Hindlimb muscle (tissue), 1 donor: Measurements from ENCODE around the gene SSNA1. TPM values are rescaled to one million over a fixed set of nuclear protein-coding genes. Genes with fewer than 3 reads are reported as not detected.
"Not testable (repeated sequence)": the region's sequence is repeated elsewhere in the genome, so short reads cannot be mapped to it uniquely, and the experiment has no call there.

Experiments
- DNase-seq: peaks from one replicate; pipeline ENCODE4 v3.0.0-alpha.2; 2013
- polyA plus RNA-seq: library from polyadenylated mRNA; unstranded; fragments of 120-200 nt; gene quantifications from one replicate; pipeline ENCODE4 v1.2.1, GENCODE V29; 2013; ENCODE audit not compliant: insufficient read length

SSNA1 gene
- polyA plus RNA-seq, 1 donor, result 66.5 TPM

DNA sequence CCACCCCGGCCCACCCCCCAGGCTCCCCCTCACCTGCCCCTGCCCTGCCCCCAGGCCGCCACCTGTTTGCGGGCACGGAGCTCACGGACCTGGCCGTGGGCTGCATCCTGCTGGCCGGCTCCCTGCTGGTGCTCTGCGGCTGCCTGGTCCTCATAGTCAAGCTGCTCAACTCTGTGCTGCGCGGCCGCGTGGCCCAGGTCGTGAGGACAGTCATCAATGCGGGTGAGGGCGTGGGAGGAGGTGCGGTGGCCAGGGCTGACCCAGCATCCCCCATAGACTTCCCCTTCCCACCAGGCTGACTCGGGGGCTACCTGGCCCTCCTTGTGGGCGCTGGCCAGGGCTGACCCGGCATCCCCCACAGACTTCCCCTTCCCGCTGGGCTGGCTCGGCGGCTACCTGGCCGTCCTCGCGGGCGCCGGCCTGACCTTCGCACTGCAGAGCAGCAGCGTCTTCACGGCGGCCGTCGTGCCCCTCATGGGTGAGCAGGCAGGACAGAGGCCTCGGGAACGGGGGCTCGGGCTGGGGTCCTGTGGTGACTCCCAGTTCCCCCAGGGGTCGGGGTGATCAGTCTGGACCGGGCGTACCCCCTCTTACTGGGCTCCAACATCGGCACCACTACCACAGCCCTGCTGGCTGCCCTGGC lies 45.7 kb downstream of the SSNA1 start:
- DNase-seq, result no peak

DNA sequence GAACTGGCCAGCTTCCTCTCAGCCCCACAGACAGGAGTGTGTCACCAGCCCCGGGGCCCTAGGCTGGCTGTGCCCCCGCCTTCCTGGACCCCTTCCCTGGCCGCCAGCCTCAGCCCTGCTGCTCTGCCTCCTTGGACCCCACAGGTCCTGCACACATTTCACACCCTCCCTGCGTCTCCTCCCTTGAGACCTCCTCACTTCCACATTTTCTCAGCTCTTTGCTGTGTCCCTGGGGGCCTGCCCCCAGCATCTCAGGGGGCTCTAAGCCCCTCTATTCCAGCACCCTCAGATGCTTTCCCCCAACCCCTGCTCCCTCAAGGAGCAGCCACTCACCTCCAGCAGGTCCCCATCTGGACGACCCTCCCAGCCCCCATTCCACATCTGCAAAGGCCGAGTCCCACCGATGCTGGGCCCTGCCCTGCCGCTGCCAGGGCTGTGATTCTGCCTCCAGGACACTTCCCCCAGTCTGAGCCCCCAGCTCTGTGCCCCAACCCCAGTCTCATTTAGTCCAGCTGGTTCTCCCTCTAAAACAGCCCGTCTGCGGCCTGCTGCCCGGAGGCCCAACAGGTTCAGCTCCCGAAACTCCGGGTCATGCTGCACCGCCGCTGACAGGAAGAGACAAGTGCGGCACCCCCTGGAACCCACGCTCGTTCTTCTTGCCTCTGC lies 46.4 kb downstream of the SSNA1 start:
- DNase-seq, result no peak

DNA sequence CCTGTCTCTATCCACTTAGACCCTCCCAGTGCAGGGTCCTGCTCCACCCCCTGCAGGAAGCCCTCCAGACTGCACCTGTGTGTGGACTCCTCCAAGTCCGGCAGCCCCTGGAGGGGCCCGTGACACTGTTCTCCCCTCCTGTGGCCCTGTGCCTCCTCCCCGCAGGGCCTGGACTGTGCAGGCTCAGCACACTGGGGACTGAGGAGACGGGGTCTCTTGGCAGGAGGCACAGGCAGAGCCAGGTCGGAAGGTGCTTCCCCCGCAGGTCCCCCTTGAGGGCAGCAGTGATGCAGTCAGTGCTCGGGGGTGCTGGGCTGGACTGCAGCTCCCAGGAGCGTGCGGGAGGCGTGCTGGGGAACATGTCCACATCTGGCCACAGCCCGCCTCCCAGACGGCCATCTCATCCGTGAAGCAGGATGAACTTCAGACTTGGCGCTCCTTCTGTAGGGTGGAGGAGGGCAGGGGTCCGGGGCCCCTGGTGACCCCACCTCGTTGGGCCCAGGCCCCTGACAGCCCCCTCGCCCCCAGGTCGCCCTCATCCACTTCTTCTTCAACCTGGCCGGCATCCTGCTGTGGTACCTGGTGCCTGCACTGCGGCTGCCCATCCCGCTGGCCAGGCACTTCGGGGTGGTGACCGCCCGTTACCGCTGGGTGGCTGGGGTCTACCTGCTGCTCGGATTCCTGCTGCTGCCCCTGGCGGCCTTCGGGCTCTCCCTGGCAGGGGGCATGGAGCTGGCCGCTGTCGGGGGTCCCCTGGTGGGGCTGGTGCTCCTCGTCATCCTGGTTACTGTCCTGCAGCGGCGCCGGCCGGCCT lies 47.2 kb downstream of the SSNA1 start:
- no peak for DNase-seq

DNA sequence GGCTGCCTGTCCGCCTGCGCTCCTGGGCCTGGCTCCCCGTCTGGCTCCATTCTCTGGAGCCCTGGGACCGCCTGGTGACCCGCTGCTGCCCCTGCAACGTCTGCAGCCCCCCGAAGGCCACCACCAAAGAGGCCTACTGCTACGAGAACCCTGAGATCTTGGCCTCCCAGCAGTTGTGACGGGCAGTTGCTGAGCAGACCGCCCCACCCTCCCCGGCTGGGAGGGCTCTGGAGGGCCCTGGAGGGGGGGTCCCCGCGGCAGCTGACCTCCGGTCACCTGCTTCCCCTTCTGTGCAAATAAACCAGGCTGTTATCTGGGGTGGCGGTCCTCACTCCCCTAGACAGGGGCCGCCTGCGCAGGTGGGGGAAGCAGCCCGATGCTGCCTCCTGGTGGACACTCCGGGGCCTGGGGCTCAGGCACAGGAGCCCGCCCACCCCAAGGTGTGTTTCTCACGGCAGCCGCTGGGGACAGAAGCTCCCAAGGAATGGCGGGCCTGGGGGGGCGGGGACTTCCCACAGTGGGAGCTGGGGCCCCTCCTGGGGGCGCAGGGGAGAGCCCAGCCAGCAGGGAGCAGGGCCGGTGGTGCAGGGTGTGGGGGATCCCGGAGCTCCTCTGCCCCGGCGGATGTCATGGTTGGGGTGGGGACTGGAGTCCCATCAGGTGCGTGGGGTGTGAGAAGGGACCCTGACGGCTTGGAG lies 47.9 kb downstream of the SSNA1 start:
- peak; percentile 76 for DNase-seq

DNA sequence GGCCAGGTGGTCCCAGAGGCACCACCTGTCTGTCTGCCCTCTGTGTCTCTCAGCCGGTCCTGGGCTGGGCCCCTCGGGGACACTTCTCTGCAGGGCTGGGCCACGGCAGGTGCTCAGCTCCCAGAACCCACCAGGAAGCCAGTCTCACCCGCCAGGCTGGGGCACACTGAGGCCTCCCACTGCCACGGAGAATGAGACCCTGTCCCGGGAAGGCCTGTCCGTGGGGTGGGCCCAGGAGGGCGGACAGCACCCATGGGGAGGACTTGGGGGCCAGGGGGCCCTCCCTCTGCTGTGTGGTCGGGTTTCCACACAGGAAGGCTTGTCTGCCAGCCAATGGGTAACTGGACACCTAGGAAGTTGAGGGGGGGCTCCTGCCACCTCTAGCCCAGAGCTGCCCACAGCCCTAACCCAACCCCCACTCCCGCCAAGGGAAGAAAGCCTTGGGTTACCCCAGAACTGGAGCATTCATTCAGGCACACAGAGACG lies 48.5 kb downstream of the SSNA1 start:
- DNase-seq, result no peak

DNA sequence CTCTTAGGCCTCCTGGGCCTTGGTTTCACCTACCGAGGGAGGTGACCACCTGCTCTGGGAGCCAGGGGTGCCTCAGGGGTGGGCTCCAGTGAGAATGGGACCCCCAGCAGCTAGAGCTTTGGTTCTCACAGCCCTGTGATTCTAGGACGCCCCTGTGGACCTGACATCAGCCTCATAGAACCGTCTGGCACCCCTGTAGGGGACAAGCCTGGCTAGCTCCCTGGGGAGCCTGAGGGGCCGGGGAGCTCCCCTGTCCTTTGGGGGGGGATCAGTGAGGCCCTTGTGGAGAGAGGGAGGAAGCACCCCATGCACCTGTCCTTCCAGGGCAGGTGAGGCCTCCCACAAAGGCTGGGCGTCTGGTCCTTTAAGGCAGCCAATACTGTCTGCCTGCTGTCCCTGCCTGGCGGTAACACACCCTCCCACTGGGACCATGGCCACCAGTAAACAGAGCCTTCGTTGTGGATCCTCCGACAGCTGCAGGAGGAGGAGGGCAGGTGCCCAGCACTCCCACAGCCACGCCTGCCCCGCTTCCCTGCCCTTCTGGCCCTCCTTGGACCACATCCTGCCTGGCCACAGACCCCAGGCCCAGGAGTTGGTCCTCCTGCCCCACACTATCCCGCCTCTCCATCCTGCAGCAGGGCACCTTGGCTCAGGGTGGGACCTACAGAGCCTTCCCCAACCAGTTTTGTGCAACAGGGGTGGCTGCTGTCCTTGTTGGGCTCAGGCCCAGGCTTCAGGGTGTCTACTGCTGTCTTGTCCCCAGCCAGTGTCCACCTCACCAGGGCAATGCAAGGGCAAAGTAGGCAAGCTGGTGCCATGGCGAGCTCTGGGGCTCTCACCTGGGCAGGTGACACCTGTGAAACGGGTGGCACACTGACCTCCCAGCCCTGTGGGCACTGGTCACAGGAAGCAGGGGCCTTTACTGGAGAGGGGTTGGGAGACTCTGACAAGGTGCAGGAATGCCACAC lies 49.6 kb downstream of the SSNA1 start:
- DNase-seq, result no peak

DNA sequence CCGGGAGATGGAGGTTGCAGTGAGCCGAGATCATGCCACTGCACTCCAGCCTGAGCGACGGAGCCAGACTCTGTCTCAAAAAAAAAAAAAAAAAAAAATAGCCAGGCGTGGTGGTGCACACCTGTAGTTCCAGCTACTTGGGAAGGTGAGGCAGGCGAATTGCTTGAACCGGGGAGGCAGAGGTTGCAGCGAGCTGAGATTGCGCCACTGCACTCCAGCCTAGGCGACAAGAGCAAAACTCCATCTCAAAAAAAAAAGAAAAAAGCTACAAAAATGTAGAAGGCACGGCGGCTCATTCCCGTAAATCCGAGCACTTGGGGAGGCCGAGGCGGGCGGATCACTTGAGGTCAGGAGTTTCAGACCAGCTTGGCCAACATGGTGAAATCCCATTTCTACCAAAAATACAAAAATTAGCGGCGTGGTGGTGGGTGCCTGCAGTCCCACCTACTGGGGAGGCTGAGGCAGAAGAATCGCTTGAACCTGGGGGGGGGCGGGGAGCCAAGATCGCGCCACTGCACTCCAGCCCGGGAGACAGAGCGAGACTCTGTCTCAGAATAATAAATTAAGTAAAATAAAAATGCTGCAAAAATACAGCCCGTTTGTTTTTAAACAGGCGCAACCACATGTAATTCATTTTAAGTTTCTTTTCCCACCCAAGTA lies 51.2 kb downstream of the SSNA1 start:
- not testable (repeated sequence) for DNase-seq

Other genes with a start within 250 kb of the SSNA1 start
- 45.6 TPM for gene FBXW5, start 243.9 kb upstream of the SSNA1 start, polyA plus RNA-seq
- 0.90 TPM for gene C8G, start 243.4 kb upstream of the SSNA1 start, polyA plus RNA-seq
- 0.67 TPM for gene LCN12, start 236.4 kb upstream of the SSNA1 start, polyA plus RNA-seq
- gene PTGDS, start 211.2 kb upstream of the SSNA1 start, polyA plus RNA-seq, result 24.2 TPM
- gene LCNL1, start 205.7 kb upstream of the SSNA1 start, polyA plus RNA-seq, result 0.85 TPM
- 23.9 TPM for gene PAXX, start 196.3 kb upstream of the SSNA1 start, polyA plus RNA-seq
- gene CLIC3, start 192.1 kb upstream of the SSNA1 start, polyA plus RNA-seq, result 0.54 TPM
- 18.4 TPM for gene ABCA2, start 160.4 kb upstream of the SSNA1 start, polyA plus RNA-seq
- gene FUT7, start 156.6 kb upstream of the SSNA1 start, polyA plus RNA-seq, result 0.10 TPM
- gene NPDC1, start 142.5 kb upstream of the SSNA1 start, polyA plus RNA-seq, result 44.1 TPM
- 11.0 TPM for gene ENTPD2, start 134.6 kb upstream of the SSNA1 start, polyA plus RNA-seq
- gene SAPCD2, start 118.1 kb upstream of the SSNA1 start, polyA plus RNA-seq, result 3.9 TPM
- gene UAP1L1, start 111.2 kb upstream of the SSNA1 start, polyA plus RNA-seq, result 2.5 TPM
- gene MAN1B1, start 101.7 kb upstream of the SSNA1 start, polyA plus RNA-seq, result 43.6 TPM
- gene DPP7, start 73.9 kb upstream of the SSNA1 start, polyA plus RNA-seq, result 30.0 TPM
- not detected for gene GRIN1, start 49.5 kb upstream of the SSNA1 start, polyA plus RNA-seq
- not detected for gene LRRC26, start 18.6 kb upstream of the SSNA1 start, polyA plus RNA-seq
- not detected for gene TMEM210, start 16.6 kb upstream of the SSNA1 start, polyA plus RNA-seq
- 36.3 TPM for gene ANAPC2, start 116 bp upstream of the SSNA1 start, polyA plus RNA-seq
- 14.0 TPM for gene TPRN, start 12.1 kb downstream of the SSNA1 start, polyA plus RNA-seq
- gene TMEM203, start 17.0 kb downstream of the SSNA1 start, polyA plus RNA-seq, result 36.1 TPM
- gene NDOR1, start 17.0 kb downstream of the SSNA1 start, polyA plus RNA-seq, result 10.5 TPM
- gene RNF208, start 33.6 kb downstream of the SSNA1 start, polyA plus RNA-seq, result 4.2 TPM
- gene CYSRT1, start 36.5 kb downstream of the SSNA1 start, polyA plus RNA-seq, result 2.5 TPM
- gene RNF224, start 38.8 kb downstream of the SSNA1 start, polyA plus RNA-seq, result 2.1 TPM
- gene SLC34A3, start 42.2 kb downstream of the SSNA1 start, polyA plus RNA-seq, result 1.8 TPM
- gene TUBB4B, start 52.6 kb downstream of the SSNA1 start, polyA plus RNA-seq, result 145 TPM
- gene STPG3, start 62.6 kb downstream of the SSNA1 start, polyA plus RNA-seq, result not detected
- gene NELFB, start 66.7 kb downstream of the SSNA1 start, polyA plus RNA-seq, result 53.1 TPM
- 7.9 TPM for gene TOR4A, start 89.0 kb downstream of the SSNA1 start, polyA plus RNA-seq
- 3.9 TPM for gene NRARP, start 113.6 kb downstream of the SSNA1 start, polyA plus RNA-seq
- 16.6 TPM for gene EXD3, start 234.5 kb downstream of the SSNA1 start, polyA plus RNA-seq
- gene NOXA1, start 234.7 kb downstream of the SSNA1 start, polyA plus RNA-seq, result 4.2 TPM